Tibial nerve (tissue), 4 donors: Measurements from ENCODE around the gene PTK6. TPM values are rescaled to one million over a fixed set of nuclear protein-coding genes. Genes with fewer than 3 reads are reported as not detected.

Source experiments
- DNase-seq, 2 donors: peaks; one replicate each; pipeline ENCODE4 v3.0.0-alpha.2; 2019; ENCODE audit warnings: low spot score in 2 of 2
- H3K27ac ChIP-seq, 4 donors: fragments of 200-600 bp; sonication (generic) in 3 of 4; one replicate each; pipeline ENCODE4 v1.5.1; 2017 to 2019; ENCODE audit warnings: mild to moderate bottlenecking in 1 of 4
- H3K27me3 ChIP-seq, 2 donors: fragments of 200-600 bp; sonication (generic) in 1 of 2; one replicate each; pipeline versions ENCODE4 v1.5.1 to v1.6.0; 2017 to 2019
- H3K36me3 ChIP-seq, 3 donors: fragments of 200-600 bp; sonication (generic); one replicate each; pipeline ENCODE4 v1.5.1; 2018 to 2019
- H3K4me1 ChIP-seq, 4 donors: fragments of 200-600 bp; sonication (generic) in 3 of 4; one replicate each; pipeline ENCODE4 v1.5.1; 2017 to 2019
- H3K4me3 ChIP-seq, 4 donors: fragments of 200-600 bp; sonication (generic) in 3 of 4; one replicate each; pipeline ENCODE4 v1.5.1; 2017 to 2019; ENCODE audit warnings: mild to moderate bottlenecking in 1 of 4, moderate library complexity in 1 of 4
- H3K9me3 ChIP-seq, 4 donors: fragments of 200-600 bp; sonication (generic) in 3 of 4; one replicate each; pipeline ENCODE4 v1.5.1; 2017 to 2019
- CTCF ChIP-seq, 5 experiments: fragments of 200-600 bp in 3 of 5; fragments of 450-650 bp in 2 of 5; sonication (generic) in 3 of 5; IDR thresholded peaks; one replicate each; pipeline ENCODE4 v1.5.1; 2016 to 2019; ENCODE audit warnings: antibody characterized with exemption in 5 of 5, mild to moderate bottlenecking in 3 of 5, moderate library complexity in 2 of 5
- EP300 ChIP-seq, 2 donors: sonication (generic); formaldehyde crosslinking; IDR thresholded peaks; one replicate each; pipeline ENCODE4 v1.6.1; 2017; ENCODE audit warnings: antibody characterized with exemption in 2 of 2, mild to moderate bottlenecking in 1 of 2
- POLR2A ChIP-seq, 2 donors: fragments of 450-650 bp; IDR thresholded peaks; one replicate each; pipeline ENCODE4 v1.6.1; 2017; ENCODE audit warnings: antibody characterized with exemption in 2 of 2, mild to moderate bottlenecking in 2 of 2, moderate library complexity in 2 of 2
- WGBS, 2 donors: methylation state at CpG; one replicate each; pipeline ENCODE4 v1.1.5; 2018; 5-methylcytosine and 5-hydroxymethylcytosine counted together
- total RNA-seq, 4 donors: library from RNA; depleted of rRNA; stranded (reverse); fragments of >200 nt; gene quantifications; one replicate each; pipeline ENCODE4 v1.1.0, GENCODE V29; 2016

The PTK6 gene
- total RNA-seq, 4 donors from 2014 or later = 0.21 to 0.90 TPM; not detected in 2

- Histone ChIP-seq H3K4me1 (no peaks in the 10 kb centered on the region), H3K9me3 (peaks cover 0 to 44% (median 0%) of the 10 kb centered on the region in 4 donors), H3K27ac (no peak overlapping the region), H3K4me3 (no peak overlapping the region), H3K27me3 (peaks cover 0 to 39% of the 10 kb centered on the region in 2 donors), H3K36me3 (no peaks in the 10 kb centered on the region)
- DNase-seq = no peak
- 84 to 85% methylated on average over 33 of the region's 33 CpGs for WGBS, 2 donors
- TF ChIP-seq POLR2A (IDR thresholded peaks at IDR 0.05) (no peak), EP300 (IDR thresholded peaks at IDR 0.05) (no peak), CTCF (IDR thresholded peaks at IDR 0.05) (no peak)
These were observed 29.0 kb downstream of the PTK6 start for GRCh38 chr20:63508072-63508768.

GRCh38 chr20:63507083-63507743, 30.0 kb downstream of the PTK6 start:
- H3K27ac ChIP-seq = no peak overlapping the region
- H3K9me3 ChIP-seq = peaks cover 0 to 44% (median 0%) of the 10 kb centered on the region in 4 donors
- peaks cover 0 to 40% of the 10 kb centered on the region in 2 donors for H3K27me3 ChIP-seq
- H3K36me3 ChIP-seq = no peaks in the 10 kb centered on the region
- no peak for DNase-seq
- no peak overlapping the region for H3K4me3 ChIP-seq
- 92 to 93% methylated on average over 22 to 30 of the region's 30 CpGs for WGBS, 2 donors
- TF ChIP-seq CTCF (IDR thresholded peaks at IDR 0.05) = no peak
- TF ChIP-seq POLR2A (IDR thresholded peaks at IDR 0.05) = no peak
- no peak for TF ChIP-seq EP300 (IDR thresholded peaks at IDR 0.05)
- no peaks in the 10 kb centered on the region for H3K4me1 ChIP-seq

- no peak for DNase-seq
- Histone ChIP-seq H3K4me3 (no peak overlapping the region), H3K9me3 (peaks cover 0 to 44% (median 0%) of the 10 kb centered on the region in 4 donors), H3K36me3 (no peaks in the 10 kb centered on the region), H3K4me1 (no peaks in the 10 kb centered on the region), H3K27ac (no peak overlapping the region), H3K27me3 (peaks cover 0 to 51% of the 10 kb centered on the region in 2 donors)
- 82 to 85% methylated on average over 12 of the region's 12 CpGs for WGBS, 2 donors
- TF ChIP-seq EP300 (IDR thresholded peaks at IDR 0.05) (no peak), POLR2A (IDR thresholded peaks at IDR 0.05) (no peak), CTCF (IDR thresholded peaks at IDR 0.05) (no peak)
These were observed 31.5 kb downstream of the PTK6 start for GRCh38 chr20:63505723-63506122.

GRCh38 chr20:63505281-63505680, 31.9 kb downstream of the PTK6 start:
- WGBS, 2 donors = 81 to 90% methylated on average over 8 of the region's 8 CpGs
- Histone ChIP-seq H3K27ac (no peak overlapping the region), H3K4me1 (no peaks in the 10 kb centered on the region), H3K9me3 (peaks cover 0 to 44% (median 0%) of the 10 kb centered on the region in 4 donors), H3K27me3 (peaks cover 0 to 54% of the 10 kb centered on the region in 2 donors), H3K4me3 (no peak overlapping the region), H3K36me3 (no peaks in the 10 kb centered on the region)
- no peak for DNase-seq
- TF ChIP-seq CTCF (IDR thresholded peaks at IDR 0.05) (no peak), POLR2A (IDR thresholded peaks at IDR 0.05) (no peak), EP300 (IDR thresholded peaks at IDR 0.05) (no peak)

- Histone ChIP-seq H3K4me1 (peaks cover 0 to 1% (median under 1%) of the 10 kb centered on the region in 4 donors), H3K9me3 (peaks cover 0 to 44% (median 0%) of the 10 kb centered on the region in 4 donors), H3K27me3 (peaks cover 0 to 54% of the 10 kb centered on the region in 2 donors), H3K4me3 (no peak overlapping the region), H3K27ac (no peak overlapping the region), H3K36me3 (no peaks in the 10 kb centered on the region)
- WGBS, 2 donors = 84 to 93% methylated on average over 9 of the region's 9 CpGs
- DNase-seq = no peak
- TF ChIP-seq EP300 (IDR thresholded peaks at IDR 0.05) (no peak), POLR2A (IDR thresholded peaks at IDR 0.05) (no peak)
These were observed 32.5 kb downstream of the PTK6 start for GRCh38 chr20:63504642-63505041.
